ENCODE measurements around the gene PCTP. TPM values are rescaled to one million over a fixed set of nuclear protein-coding genes. Genes with fewer than 3 reads are reported as not detected.
A peak's percentile ranks its signal among the peaks of the same experiment; 100 is the strongest.

The PCTP gene
- total RNA-seq = 1 to 10 TPM; 8.7 to 9.2 TPM

DNA sequence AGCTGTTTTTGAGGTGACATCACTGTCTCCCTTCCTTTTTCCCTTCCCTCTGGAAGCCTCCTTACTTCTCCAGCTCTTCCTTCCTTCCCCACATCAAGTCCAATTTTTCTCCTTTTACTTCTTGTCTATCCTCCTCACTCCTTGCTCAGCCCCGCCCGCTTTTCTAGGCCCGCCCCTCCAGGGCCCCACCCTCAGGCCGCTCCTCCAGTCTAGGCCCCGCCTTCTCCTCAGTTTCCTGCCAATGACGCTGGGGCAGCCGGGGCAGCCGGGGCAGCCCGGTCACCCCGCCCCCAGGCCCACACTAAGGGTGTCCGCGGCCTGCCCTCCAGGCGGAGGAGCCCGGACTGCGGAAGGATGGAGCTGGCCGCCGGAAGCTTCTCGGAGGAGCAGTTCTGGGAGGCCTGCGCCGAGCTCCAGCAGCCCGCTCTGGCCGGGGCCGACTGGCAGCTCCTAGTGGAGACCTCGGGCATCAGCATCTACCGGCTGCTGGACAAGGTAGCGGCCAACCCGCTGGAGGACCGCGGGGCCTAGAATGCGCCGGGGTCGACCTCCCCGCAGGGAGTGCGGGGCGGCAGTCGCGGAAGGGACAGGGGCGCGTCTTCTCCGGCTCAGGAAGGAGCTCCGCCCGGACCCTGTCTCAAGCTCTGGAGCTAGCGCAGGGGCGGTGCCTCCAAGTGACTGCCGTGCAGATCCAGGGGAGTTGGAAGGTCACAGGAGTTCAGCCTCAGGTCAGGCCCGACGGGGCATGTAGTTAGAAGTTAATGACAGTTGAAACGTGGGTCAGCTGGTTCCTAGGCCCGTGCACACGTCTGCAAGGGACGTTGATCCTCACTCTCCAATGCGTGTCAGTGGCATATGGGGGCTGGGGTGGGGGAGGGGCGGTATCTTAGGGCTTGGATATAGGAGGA lies at the start of gene PCTP:
Gene PCTP, plus strand, starts transcription at position 302 of the 908 bp plus-strand sequence. Its CDS starts 53 bp downstream, at position 355.
- Mint-ChIP-seq H3K27ac (peak within 1 kb of the TSS; percentile 31), H3K4me1 (peaks cover 18% of the 10 kb centered on the region), H3K9me3 (no peaks in the 10 kb centered on the region), H3K4me3 (peak within 1 kb of the TSS; percentile 79), H3K36me3 (no peaks in the 10 kb centered on the region), H3K27me3 (peaks cover 25% of the 10 kb centered on the region)
- DNase-seq = peak; percentile 88

DNA sequence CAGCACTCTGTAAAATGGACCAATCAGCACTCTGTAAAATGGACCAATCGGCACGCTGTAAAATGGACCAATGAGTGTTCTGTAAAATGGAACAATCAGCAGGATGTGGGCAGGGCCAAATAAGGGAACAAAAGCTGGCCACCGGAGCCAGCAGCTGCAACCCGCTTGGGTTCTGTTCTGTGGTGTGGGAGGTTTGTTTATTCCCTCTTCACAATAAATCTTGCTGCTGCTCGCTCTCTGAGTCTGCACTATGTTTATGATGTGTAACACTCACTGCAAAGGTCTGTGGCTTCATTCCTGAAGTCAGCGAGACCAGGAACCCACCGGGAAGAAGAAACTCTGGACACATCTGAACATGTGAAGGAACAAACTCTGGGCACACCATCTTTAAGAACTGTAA lies 48.7 kb upstream of the PCTP start:
- Mint-ChIP-seq H3K4me1 (no peaks in the 10 kb centered on the region), H3K9me3 (no peaks in the 10 kb centered on the region), H3K27me3 (peaks cover 55% of the 10 kb centered on the region), H3K27ac (no peak overlapping the region), H3K36me3 (no peaks in the 10 kb centered on the region), H3K4me3 (no peak overlapping the region)
- DNase-seq = no peak

DNA sequence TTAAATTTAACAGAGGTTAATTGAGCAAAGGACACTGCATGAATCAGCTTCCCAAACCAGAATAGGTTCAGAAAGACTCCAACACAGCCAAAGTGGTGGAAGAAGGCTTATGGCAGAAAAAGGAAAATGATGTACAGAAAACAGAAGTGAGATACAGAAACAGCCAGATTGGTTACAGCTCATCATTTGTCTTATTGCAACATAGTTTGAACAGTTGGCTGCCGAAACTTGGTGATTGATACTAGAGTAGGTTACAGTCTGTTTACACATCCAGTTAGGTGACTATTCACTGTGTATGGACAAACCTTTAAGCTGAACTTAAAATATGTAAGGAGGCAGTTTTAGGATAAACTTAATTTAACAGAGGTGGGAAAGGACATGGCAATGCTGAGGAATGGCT lies 46.5 kb upstream of the PCTP start:
- peaks cover 46% of the 10 kb centered on the region for H3K27me3 Mint-ChIP-seq
- H3K4me1 Mint-ChIP-seq = no peaks in the 10 kb centered on the region
- DNase-seq = no peak
- no peak overlapping the region for H3K4me3 Mint-ChIP-seq
- H3K9me3 Mint-ChIP-seq = no peaks in the 10 kb centered on the region
- H3K36me3 Mint-ChIP-seq = no peaks in the 10 kb centered on the region
- H3K27ac Mint-ChIP-seq = no peak overlapping the region

DNA sequence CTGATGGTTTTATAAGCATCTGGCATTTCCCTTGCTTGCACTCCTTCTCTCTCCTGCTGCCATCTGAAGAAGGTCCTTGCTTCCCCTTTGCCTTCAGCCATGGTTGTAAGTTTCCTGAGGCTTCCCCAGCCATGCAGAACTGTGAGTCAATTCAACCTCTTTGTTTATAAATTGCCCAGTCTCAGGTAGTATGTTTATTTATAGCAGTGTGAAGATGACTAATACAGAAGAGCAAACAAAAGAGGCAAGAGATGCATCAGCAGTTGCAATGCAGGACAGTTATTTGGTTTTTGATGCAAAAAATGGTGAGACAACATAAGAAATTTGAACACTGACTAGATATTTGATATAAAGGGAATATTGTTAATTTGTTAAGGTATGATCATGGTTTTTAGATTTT lies 45.0 kb upstream of the PCTP start:
- no peak overlapping the region for H3K27ac Mint-ChIP-seq
- no peak for DNase-seq
- H3K9me3 Mint-ChIP-seq = no peaks in the 10 kb centered on the region
- peaks cover 44% of the 10 kb centered on the region for H3K27me3 Mint-ChIP-seq
- H3K4me1 Mint-ChIP-seq = no peaks in the 10 kb centered on the region
- no peak overlapping the region for H3K4me3 Mint-ChIP-seq
- H3K36me3 Mint-ChIP-seq = no peaks in the 10 kb centered on the region

DNA sequence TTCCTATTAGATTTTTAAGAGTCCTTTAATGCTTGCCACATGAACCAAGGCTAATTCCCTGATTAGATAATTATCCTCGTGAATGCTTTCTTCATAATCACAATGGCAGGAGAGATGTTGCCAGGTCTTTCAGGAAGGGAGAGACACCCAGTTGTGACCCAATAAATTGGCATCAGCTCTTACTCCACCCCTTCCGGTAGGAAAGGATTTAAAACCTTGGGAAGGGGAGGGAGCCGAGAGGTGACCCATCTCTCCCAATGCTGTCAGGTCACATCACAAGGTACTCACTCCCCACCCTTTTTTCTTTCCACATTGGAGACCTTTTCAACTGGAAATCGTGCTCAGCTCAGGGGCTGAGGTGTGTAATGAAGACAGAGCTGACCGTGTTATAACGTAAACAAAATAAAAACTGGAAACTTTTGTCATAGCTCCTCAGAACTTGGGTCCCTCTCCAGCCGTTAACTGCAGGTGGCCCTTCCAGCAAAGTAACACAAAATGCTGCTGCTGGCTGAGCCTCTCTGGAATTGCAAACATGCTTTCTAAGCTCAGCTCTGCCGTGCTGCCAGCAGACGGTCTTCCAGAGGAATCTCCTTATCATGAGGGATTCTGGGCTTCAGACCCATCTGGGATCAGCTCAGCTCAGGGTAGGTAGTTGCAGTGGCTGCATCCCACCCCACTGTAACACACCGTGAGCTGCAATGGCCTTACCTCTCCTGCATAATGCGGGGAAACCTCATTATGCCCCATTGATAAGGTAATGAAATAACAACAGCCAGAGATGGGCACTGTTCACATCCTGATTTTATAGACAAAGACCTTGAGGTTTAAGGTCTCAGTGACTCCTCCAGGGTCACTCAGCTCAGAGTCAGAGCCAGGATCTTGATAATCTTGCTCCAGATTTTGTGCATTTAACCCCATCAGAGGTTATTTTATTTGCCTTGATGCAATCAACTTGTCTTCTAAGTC lies 43.8 kb upstream of the PCTP start:
- no peaks in the 10 kb centered on the region for H3K4me1 Mint-ChIP-seq

DNA sequence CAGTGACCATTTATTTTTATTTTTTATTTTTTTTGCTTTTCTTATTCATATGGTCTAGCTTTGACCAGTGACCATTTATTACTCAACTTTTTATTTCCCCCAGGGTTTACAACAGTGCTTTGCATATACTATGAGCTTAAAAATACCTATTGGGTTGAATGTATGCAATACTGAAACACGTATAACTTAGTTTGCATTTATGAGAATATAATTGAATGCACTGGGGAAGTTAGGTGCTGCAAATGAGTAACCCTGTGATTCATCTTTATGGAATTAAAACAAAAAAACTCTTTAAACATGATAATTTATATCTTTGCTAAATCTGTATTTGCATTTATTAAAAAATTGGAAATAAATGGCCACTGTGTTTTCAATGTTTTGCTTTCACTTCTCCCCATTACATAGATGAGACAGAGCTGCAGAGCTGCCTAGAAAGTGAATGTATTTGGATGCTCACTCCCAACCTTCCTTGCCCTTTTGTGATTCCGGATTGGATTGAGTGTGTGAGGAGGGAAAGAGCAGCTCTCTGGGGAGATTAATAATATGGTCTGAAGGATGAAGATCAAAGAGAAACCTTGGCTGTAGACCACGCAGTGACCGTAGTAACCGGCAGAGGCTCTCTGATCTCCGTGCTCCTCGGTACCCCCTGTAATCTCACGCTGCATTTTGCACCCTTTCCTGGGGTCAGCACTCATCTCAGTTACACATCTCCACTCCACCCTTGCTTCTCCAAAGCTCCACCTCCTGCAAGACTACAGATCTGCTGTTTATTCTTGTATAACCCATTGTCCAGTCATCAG lies 42.5 kb upstream of the PCTP start:
- Mint-ChIP-seq H3K27ac (no peak overlapping the region), H3K27me3 (peaks cover 40% of the 10 kb centered on the region), H3K36me3 (no peaks in the 10 kb centered on the region), H3K4me3 (no peak overlapping the region), H3K9me3 (no peaks in the 10 kb centered on the region), H3K4me1 (no peaks in the 10 kb centered on the region)
- no peak for DNase-seq

More for the DNA sequence above, 43.8 kb upstream of the PCTP start:
- DNase-seq = no peak
- no peak overlapping the region for H3K4me3 Mint-ChIP-seq
- H3K36me3 Mint-ChIP-seq = no peaks in the 10 kb centered on the region
- H3K27me3 Mint-ChIP-seq = peaks cover 40% of the 10 kb centered on the region
- no peak overlapping the region for H3K27ac Mint-ChIP-seq
- no peaks in the 10 kb centered on the region for H3K9me3 Mint-ChIP-seq

DNA sequence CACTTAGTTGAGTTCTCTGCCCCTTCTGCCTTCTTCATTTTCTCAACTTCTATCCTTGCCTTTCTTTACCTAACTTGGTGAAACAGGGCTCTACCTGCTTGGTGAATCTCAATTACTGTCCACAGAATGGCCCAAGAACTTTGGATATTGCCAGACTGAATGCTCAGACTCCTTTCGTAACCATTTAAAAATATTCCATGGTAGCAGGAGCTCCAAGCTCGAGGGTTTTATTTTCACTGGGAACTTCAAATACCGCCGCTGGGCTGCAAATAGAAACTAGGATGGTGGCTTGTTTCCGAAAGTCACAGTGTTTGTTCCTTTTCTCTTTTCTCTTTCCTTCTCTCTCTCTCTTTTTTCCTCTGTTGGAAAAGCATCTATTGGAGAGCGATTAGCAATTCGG lies 41.4 kb upstream of the PCTP start:
- no peak for DNase-seq
- no peak overlapping the region for H3K27ac Mint-ChIP-seq
- H3K9me3 Mint-ChIP-seq = no peaks in the 10 kb centered on the region
- H3K36me3 Mint-ChIP-seq = no peaks in the 10 kb centered on the region
- no peak overlapping the region for H3K4me3 Mint-ChIP-seq
- peaks cover 42% of the 10 kb centered on the region for H3K27me3 Mint-ChIP-seq
- H3K4me1 Mint-ChIP-seq = no peaks in the 10 kb centered on the region

DNA sequence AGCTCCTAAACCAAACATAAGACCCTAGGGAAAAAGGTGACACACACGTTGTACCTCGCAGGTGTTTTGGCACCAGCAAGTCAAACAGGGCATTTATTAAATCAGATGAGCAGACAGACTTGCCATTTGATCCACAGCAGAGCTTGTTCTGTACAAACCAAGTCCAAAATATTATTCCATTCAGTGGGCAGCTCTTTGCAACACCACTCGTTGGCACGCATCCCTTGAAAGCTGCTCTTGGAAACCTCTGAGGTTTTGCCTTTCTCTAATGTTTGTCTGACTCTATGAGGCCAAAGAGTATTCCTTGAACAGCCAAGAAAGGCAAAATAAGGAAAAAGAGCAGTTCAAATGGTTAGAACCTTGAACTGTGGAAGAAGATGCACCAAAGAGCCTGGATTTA lies 40.9 kb upstream of the PCTP start:
- Mint-ChIP-seq H3K9me3 (no peaks in the 10 kb centered on the region), H3K27me3 (peaks cover 40% of the 10 kb centered on the region), H3K4me1 (no peaks in the 10 kb centered on the region), H3K27ac (no peak overlapping the region), H3K4me3 (no peak overlapping the region), H3K36me3 (no peaks in the 10 kb centered on the region)
- DNase-seq = no peak

DNA sequence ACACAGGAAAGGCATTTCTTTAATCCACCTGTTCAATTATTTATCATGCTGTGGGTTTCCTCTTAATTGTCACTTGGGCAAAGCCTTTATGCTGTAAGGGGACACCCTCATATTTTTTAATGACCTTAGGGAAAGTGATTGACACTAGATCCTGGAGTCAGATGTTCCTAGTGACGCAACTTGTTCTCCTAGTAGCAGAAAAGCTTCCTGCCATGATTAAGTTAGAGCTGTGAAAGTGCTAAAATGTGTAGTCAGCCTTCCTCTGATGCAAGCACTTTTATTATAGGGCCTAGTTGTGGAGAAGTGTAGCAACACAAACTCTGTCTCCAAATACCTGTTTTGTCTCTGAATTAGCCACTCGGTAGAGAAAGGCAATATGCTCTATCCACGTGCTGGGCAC lies 40.4 kb upstream of the PCTP start:
- H3K36me3 Mint-ChIP-seq = no peaks in the 10 kb centered on the region
- H3K4me1 Mint-ChIP-seq = no peaks in the 10 kb centered on the region
- no peak overlapping the region for H3K27ac Mint-ChIP-seq
- no peak overlapping the region for H3K4me3 Mint-ChIP-seq
- H3K9me3 Mint-ChIP-seq = no peaks in the 10 kb centered on the region
- peaks cover 40% of the 10 kb centered on the region for H3K27me3 Mint-ChIP-seq
- no peak for DNase-seq

DNA sequence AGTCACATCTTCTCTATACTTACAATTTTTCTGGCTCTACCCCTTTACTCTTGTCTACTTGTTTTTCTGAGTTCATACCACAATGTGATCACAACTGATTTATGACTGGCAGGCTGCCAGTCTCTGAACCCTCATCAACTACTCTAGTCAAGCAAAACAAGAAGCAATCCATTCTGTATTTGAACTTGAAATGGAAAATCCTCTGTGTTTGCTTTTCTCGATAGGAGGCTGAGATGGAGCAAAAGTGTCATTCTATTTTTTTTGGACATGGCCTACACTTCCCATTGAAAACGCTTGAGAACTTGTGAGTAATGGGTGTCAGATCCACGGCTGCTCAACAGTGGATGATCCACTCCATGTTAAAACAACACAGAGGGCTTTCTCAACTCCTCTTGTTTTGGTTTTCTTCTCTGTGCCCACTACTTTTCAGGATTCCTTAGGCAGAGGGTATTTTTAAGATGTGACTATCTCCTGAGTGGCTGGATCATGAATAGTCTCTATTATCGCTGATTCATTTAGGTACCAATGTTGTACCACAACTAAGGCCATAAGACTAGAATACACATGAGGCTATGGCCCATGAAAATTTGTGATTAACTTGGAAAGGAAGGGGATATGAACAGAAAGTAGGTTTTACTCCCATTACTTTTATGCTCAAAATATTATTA lies 39.9 kb upstream of the PCTP start:
- no peaks in the 10 kb centered on the region for H3K4me1 Mint-ChIP-seq
- no peaks in the 10 kb centered on the region for H3K36me3 Mint-ChIP-seq
- no peak overlapping the region for H3K4me3 Mint-ChIP-seq
- H3K27me3 Mint-ChIP-seq = peaks cover 36% of the 10 kb centered on the region
- no peak overlapping the region for H3K27ac Mint-ChIP-seq
- DNase-seq = no peak
- H3K9me3 Mint-ChIP-seq = no peaks in the 10 kb centered on the region

DNA sequence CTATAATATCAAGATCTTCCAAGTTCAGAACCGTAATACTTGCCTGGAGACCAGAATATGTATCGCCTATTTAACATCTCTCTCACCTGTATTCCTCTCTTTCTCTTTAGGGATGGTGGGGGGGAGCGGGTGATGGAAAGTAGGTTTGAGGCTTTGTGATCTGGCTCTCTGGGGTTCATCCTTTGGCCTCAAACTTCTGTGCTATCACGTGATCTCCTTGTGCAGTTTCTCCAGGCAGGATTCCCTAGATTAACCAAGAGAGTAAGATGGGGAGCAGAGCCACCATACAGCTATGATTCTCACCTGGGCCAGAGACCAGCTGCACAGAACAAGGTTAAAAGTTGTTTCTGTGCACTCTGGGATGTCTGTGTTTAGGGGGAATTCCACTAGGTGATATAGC lies 33.4 kb upstream of the PCTP start:
- H3K36me3 Mint-ChIP-seq = no peaks in the 10 kb centered on the region
- peaks cover 25% of the 10 kb centered on the region for H3K27me3 Mint-ChIP-seq

DNA sequence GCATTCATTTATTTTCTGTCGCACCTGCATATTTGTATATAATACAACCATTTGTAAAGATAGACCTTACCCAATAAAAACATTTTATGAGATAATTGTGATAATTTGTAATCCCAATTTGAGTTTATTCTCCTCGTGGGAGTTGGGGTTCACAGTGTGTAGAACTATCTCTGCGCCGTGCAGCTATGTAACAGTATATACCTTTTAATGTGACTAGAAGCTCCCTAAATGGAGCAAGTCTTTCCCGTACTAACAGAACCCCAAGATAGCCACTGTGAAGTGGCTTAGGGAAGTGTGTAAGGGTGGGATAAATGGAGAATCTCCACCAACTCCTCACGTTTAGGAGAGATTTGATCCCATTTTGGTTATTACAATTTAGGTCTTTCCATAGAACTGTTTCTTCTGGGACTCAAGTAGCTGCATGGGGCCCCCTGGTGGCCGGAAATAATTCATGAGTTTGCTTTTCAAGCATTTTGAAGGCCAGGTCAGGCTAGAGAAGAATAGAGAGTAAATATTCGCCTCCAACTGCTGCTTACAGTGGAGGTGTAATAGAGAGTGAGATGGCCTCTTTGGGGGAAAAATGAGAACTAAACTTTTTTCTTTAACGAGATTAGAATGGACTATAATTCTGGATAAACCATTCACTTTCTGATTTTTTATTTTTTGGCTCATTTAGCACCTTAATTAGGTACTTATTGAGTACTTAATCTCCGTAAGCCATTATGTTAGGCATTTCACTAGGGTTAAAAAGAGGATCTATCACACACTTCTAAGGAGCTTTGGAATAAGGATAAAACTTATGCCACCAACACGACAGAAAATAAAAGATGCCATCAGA lies 32.7 kb upstream of the PCTP start:
- peaks cover 8% of the 10 kb centered on the region for H3K4me1 Mint-ChIP-seq
- H3K9me3 Mint-ChIP-seq = no peaks in the 10 kb centered on the region
- H3K27me3 Mint-ChIP-seq = peaks cover 32% of the 10 kb centered on the region
- peak; percentile 52 for DNase-seq
- no peak overlapping the region for H3K27ac Mint-ChIP-seq
- no peaks in the 10 kb centered on the region for H3K36me3 Mint-ChIP-seq
- no peak overlapping the region for H3K4me3 Mint-ChIP-seq

More for the DNA sequence above, 33.4 kb upstream of the PCTP start:
- Mint-ChIP-seq H3K4me1 (peaks cover 2% of the 10 kb centered on the region), H3K27ac (no peak overlapping the region), H3K4me3 (no peak overlapping the region), H3K9me3 (no peaks in the 10 kb centered on the region)
- no peak for DNase-seq

DNA sequence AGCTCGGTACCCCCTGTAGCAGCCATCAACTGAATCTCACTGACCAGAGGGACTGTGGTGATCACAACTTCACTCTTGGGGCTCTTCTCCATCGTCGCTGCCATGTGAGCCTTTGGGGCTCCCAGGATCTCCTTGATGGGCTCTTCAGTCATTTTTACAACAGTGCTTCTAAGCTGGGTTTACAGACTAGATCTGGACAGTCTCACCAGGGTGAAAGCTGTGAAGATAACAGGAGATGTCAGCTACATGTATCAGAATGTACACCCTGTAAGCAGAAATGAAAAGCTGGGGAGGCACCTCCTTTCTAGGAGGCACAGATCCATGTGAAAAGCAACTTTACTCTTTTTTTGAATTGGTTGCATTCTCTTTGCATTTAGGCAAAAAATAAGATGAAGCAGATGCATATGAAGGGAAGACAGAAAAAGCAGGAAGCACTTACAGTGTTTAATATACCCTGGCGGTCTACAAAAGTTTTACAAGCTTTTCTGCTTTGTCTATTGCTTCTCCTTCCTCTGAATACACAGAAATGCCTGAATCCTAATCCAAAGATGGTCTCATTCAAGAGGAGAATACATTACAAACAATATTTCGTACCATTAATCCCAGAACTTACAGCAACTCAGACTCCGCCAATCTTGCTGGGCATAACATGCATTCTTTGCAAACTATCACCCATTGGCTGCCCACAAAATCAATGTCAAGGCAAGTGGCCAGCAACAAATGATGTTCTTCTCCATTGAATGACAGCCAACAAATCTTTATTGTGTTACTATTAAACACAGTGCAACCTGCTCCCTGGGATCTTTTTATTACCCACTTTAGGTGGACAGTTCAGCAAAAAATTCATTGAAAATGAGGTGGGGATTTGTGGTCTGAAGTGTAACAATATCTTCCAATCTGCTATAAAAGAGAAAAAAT lies 29.7 kb upstream of the PCTP start:
- Mint-ChIP-seq H3K4me3 (no peak overlapping the region), H3K9me3 (no peaks in the 10 kb centered on the region), H3K27ac (no peak overlapping the region), H3K4me1 (peaks cover 8% of the 10 kb centered on the region), H3K36me3 (no peaks in the 10 kb centered on the region), H3K27me3 (peaks cover 52% of the 10 kb centered on the region)
- no peak for DNase-seq
